HepG2 (cell line): ENCODE measurements around the gene CEP20. TPM values are rescaled to one million over a fixed set of nuclear protein-coding genes. Genes with fewer than 3 reads are reported as not detected.

ENCODE experiments used
- ATAC-seq: fragments of 200-7000 bp; cut with Tn5 transposase; 3 replicates; pipeline ENCODE4 v1.9.1; 2020; ENCODE audit warnings: mild to moderate bottlenecking, moderate library complexity
- BruUV-seq: library from RNA; stranded (reverse); fragments of 400-500 nt; replicated peaks from 2 replicates; lab custom pipeline; 2021; lab: Mats Ljungman, UMichigan
- CTCF ChIA-PET: fragments of 300-600 bp; formaldehyde crosslinking; extraction: SDS; loops from one replicate; lab custom pipeline; 2021; ENCODE audit warnings: low total read pairs, inconsistent platforms, low intra/inter-chr PET ratio; lab: Yijun Ruan, JAX
- POLR2A ChIA-PET: fragments of 350-600 bp; sonication (Branson Sonifier 250); formaldehyde crosslinking; loops from one replicate; lab custom pipeline; 2020; ENCODE audit warnings: antibody characterized with exemption, inconsistent platforms; lab: Yijun Ruan, JAX
- DNase-seq: peaks from one replicate; pipeline ENCODE4 v3.0.0-alpha.2; 2015; ENCODE audit warnings: low spot score
- FAIRE-seq: peaks from 3 replicates; lab custom pipeline; 2011; peaks lifted over from hg19 to GRCh38; lab: Jason Lieb, UNC
- H2AFZ ChIP-seq: one replicate; pipeline ENCODE4 v1.6.1; 2011; ENCODE audit warnings: low read length, inconsistent platforms
- H3K27ac ChIP-seq: fragments of 300-600 bp; 3 replicates; pipeline ENCODE4 v1.8.0; 2011; ENCODE audit warnings: mixed run types, mild to moderate bottlenecking, mixed read lengths, low read length, inconsistent platforms; ENCODE audit not compliant: insufficient read depth; ENCODE audit errors: extremely low read length
- H3K27me3 ChIP-seq, 2 experiments: fragments of 200-600 bp in 1 of 2; 2 replicates in 1 of 2; 3 replicates in 1 of 2; pipeline versions ENCODE4 v1.6.0 to v1.8.0; 2011; ENCODE audit warnings: low read length in 2 of 2, mild to moderate bottlenecking in 2 of 2, moderate library complexity in 2 of 2, inconsistent platforms in 1 of 2; ENCODE audit not compliant: insufficient read depth in 2 of 2, control insufficient read depth in 1 of 2
- H3K36me3 ChIP-seq, 2 experiments: fragments of 200-600 bp in 1 of 2; replicated peaks in 1 of 2; 2 replicates in 1 of 2; 3 replicates in 1 of 2; pipeline versions ENCODE4 v1.5.1 to v1.8.0; 2011; ENCODE audit warnings: low read length in 2 of 2, inconsistent platforms in 1 of 2; ENCODE audit not compliant: insufficient read depth in 2 of 2, control insufficient read depth in 1 of 2
- H3K4me1 ChIP-seq: 2 replicates; pipeline ENCODE4 v1.5.1; 2012; ENCODE audit warnings: low read length, inconsistent platforms; ENCODE audit not compliant: insufficient read depth
- H3K4me2 ChIP-seq: 2 replicates; pipeline ENCODE4 v1.6.0; 2011; ENCODE audit warnings: low read depth, low read length, inconsistent platforms
- H3K4me3 ChIP-seq, 3 experiments: fragments of 200-600 bp in 1 of 3; sonication (generic), shearing (Covaris generic) in 1 of 3; replicated peaks in 1 of 3; 2 replicates each; pipeline ENCODE4 v1.5.1; 2011 to 2016; ENCODE audit warnings: low read length in 3 of 3, inconsistent platforms in 2 of 3, low read depth in 2 of 3, mild to moderate bottlenecking in 2 of 3, control low read depth in 1 of 3, mixed read lengths in 1 of 3; ENCODE audit not compliant: insufficient read depth in 1 of 3
- H3K79me2 ChIP-seq: one replicate; pipeline ENCODE4 v1.6.1; 2011; ENCODE audit warnings: low read length, inconsistent platforms; ENCODE audit not compliant: insufficient read depth
- H3K9ac ChIP-seq: 2 replicates; pipeline ENCODE4 v1.6.0; 2011; ENCODE audit warnings: mild to moderate bottlenecking, low read depth, low read length, inconsistent platforms; ENCODE audit not compliant: insufficient read depth
- H3K9me3 ChIP-seq: 2 replicates; pipeline ENCODE4 v1.5.1; 2012; ENCODE audit warnings: mild to moderate bottlenecking, low read length
- H4K20me1 ChIP-seq: 2 replicates; pipeline ENCODE4 v1.6.0; 2011; ENCODE audit warnings: inconsistent platforms, mild to moderate bottlenecking, low read length, moderate library complexity; ENCODE audit not compliant: insufficient read depth
- BRCA1 ChIP-seq: sonication (generic); formaldehyde crosslinking; IDR thresholded peaks from 2 replicates; pipeline ENCODE4 v1.4.0; 2020; ENCODE audit warnings: missing genetic modification reagents
- CEBPG ChIP-seq: IDR thresholded peaks from 2 replicates; pipeline ENCODE4 v1.6.1; 2016
- CHD4 ChIP-seq: fragments of 200-600 bp; sonication (generic); IDR thresholded peaks from 2 replicates; pipeline ENCODE4 v1.7.0; 2017; ENCODE audit warnings: mild to moderate bottlenecking, low read length, borderline replicate concordance
- EP300 ChIP-seq, 3 experiments: sonication (generic) in 1 of 3; formaldehyde crosslinking in 1 of 3; IDR thresholded peaks; 2 replicates each; pipeline versions ENCODE4 v1.5.1 to v1.6.1; 2011 to 2020; ENCODE audit warnings: low read depth in 2 of 3, low read length in 2 of 3, borderline replicate concordance in 1 of 3, improper control_type of control experiment in 1 of 3, mild to moderate bottlenecking in 1 of 3, missing genetic modification reagents in 1 of 3, moderate library complexity in 1 of 3
- ERF ChIP-seq: IDR thresholded peaks from 2 replicates; pipeline ENCODE4 v1.6.1; 2018; ENCODE audit warnings: missing biosample characterization, missing genetic modification reagents
- MIXL1 ChIP-seq: IDR thresholded peaks from 2 replicates; pipeline ENCODE4 v1.6.1; 2016
- RARA ChIP-seq: IDR thresholded peaks from 2 replicates; pipeline ENCODE4 v1.6.1; 2016; ENCODE audit warnings: missing genetic modification reagents, missing compliant biosample characterization
- TARDBP ChIP-seq: sonication (generic); formaldehyde crosslinking; IDR thresholded peaks from 2 replicates; pipeline ENCODE4 v1.8.0; 2022; ENCODE audit warnings: mild to moderate bottlenecking, missing genetic modification reagents
- TBX3 ChIP-seq: fragments of 450-650 bp; IDR thresholded peaks from 2 replicates; pipeline ENCODE4 v1.6.1; 2017; ENCODE audit warnings: antibody characterized with exemption, mild to moderate bottlenecking, inconsistent platforms, borderline replicate concordance
- ZNF333 ChIP-seq: sonication (generic); formaldehyde crosslinking; IDR thresholded peaks from 2 replicates; pipeline ENCODE4 v1.4.0; 2020; ENCODE audit warnings: mild to moderate bottlenecking, missing genetic modification reagents, borderline replicate concordance
- ZNF335 ChIP-seq: sonication (generic); formaldehyde crosslinking; IDR thresholded peaks from 2 replicates; pipeline ENCODE4 v1.4.0; 2020; ENCODE audit warnings: missing genetic modification reagents
- ZNF510 ChIP-seq: sonication (generic); formaldehyde crosslinking; IDR thresholded peaks from 2 replicates; pipeline ENCODE4 v1.4.0; 2020; ENCODE audit warnings: low read depth, mild to moderate bottlenecking, missing genetic modification reagents
- ZNF605 ChIP-seq: sonication (generic); formaldehyde crosslinking; IDR thresholded peaks from 2 replicates; pipeline ENCODE4 v1.8.0; 2022; ENCODE audit warnings: mild to moderate bottlenecking, missing genetic modification reagents
- ZNF615 ChIP-seq: sonication (generic); formaldehyde crosslinking; IDR thresholded peaks from 2 replicates; pipeline ENCODE4 v1.5.0; 2020; ENCODE audit warnings: mild to moderate bottlenecking, missing genetic modification reagents, borderline replicate concordance
- WGBS: methylation state at CpG from one replicate; pipeline ENCODE4 v1.1.6; 2017; ENCODE audit warnings: low lambda C conversion rate; 5-methylcytosine and 5-hydroxymethylcytosine counted together
- in situ Hi-C: cut with HindIII; loops from 2 replicates; pipeline ENCODE4 v1.10.0; 2017; ENCODE audit warnings: low pct_unique_long_range_greater_than_20kb; ENCODE audit not compliant: extremely low pct_ligation_motif_present
- intact Hi-C: fragments of 100-400 bp; cut with micrococcal nuclease; formaldehyde crosslinking; loops from one replicate; pipeline ENCODE4 v1.10.0; 2022; ENCODE audit not compliant: unreplicated experiment
- polyA plus RNA-seq, 8 experiments: library from polyadenylated mRNA; depleted of rRNA in 3 of 8; stranded (reverse) in 7 of 8; unstranded in 1 of 8; fragments of >200 nt; fragmentation: Illumina TruSeq in 4 of 8; extraction: Trizol in 4 of 8; gene quantifications; 2 replicates each; pipeline versions ENCODE4 v1.2.1 to v1.2.3, GENCODE V29; 2011 to 2016; ENCODE audit warnings: low read depth in 4 of 8, missing spikeins in 1 of 8, mixed read lengths in 1 of 8; ENCODE audit not compliant: insufficient read depth in 1 of 8
- total RNA-seq, 5 experiments: library from RNA; depleted of rRNA; stranded (reverse); fragments of >200 nt; fragmentation: Illumina TruSeq; extraction: Trizol; gene quantifications; 2 replicates each; pipeline ENCODE4 v1.2.3, GENCODE V29; 2016; ENCODE audit warnings: low read depth in 1 of 5
- TF ChIP-seq, protein P1 (sequence below): sonication (generic); formaldehyde crosslinking; IDR thresholded peaks from 2 replicates; pipeline ENCODE4 v1.4.0; 2020; ENCODE audit warnings: missing genetic modification reagents, borderline replicate concordance
- TF ChIP-seq, protein P2 (sequence below): IDR thresholded peaks from 2 replicates; pipeline ENCODE4 v1.6.1; 2016; ENCODE audit warnings: low read depth
- TF ChIP-seq, protein P3 (sequence below): sonication (generic); formaldehyde crosslinking; IDR thresholded peaks from 2 replicates; pipeline ENCODE4 v1.4.0; 2020; ENCODE audit warnings: missing genetic modification reagents

CEP20 gene
- total and polyA plus RNA-seq, 2 of the 13 experiments (the other 11 are each of a cell fraction or from before 2014, with no cell fraction given): 53.0 to 54.1 TPM

DNA sequence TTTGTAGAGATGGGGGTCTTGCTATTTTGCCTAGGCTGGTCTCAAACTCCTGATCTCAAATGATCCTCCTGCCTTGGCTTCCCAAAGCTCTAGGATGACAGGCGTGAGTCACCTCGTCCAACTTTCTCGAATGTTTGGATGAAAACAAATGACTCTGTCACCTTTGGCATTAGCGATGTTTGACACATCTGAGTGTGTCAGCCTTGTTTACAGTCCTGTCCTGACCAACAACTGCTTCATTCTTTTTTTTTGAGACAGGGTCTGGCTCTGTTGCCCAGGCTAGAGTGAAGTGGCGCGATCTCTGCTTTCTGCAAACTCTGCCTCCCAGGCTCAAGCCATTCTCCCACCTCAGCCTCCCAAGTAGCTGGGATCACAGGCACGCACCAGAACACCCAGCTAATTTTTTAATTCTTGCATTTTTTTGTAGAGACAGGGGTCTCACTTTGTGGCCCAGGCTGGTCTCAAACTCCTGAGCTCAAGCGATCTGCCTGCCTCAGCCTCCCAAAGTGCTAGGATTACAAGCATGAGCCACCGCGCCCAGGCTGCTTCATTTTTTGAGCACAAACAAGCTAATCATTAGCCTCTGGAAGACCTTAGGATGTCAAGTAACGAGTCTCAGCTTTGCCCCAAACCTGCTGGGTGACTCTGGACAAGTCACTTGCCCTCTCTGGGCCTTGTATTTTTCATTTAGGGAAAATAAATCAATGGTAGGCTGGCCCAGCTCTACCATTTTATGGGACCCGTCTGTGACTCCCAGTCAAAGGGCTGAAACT lies 39.0 kb downstream of the CEP20 start:
- H3K4me2 ChIP-seq: no peak overlapping the region
- DNase-seq (peak; percentile 30), FAIRE-seq (no peak), ATAC-seq (peak; percentile 39; the same call in 2 of the 3 replicates)
- no peaks in the 10 kb centered on the region for H3K36me3 ChIP-seq
- no peaks in the 10 kb centered on the region for H4K20me1 ChIP-seq
- no peaks in the 10 kb centered on the region for H3K79me2 ChIP-seq
- ChIA-PET CTCF (no interaction called here), POLR2A (no interaction called here)
- BruUV-seq: no TSS peak
- H3K27me3 ChIP-seq: peaks cover 9 to 47% of the 10 kb centered on the region in 2 experiments; a peak in 4 of 5 replicates
- H3K9ac ChIP-seq: no peak overlapping the region
- H3K4me1 ChIP-seq: peaks cover 15% of the 10 kb centered on the region
- H2AFZ ChIP-seq: no peak overlapping the region
- WGBS: 41% methylated on average over 12 of the region's 12 CpGs
- no peaks in the 10 kb centered on the region for H3K9me3 ChIP-seq
- intact Hi-C loops: no loop called here
- in situ Hi-C loops: no loop called here
- H3K27ac ChIP-seq: no peak overlapping the region
- no peak overlapping the region for H3K4me3 ChIP-seq
- 0 out of 2 replicates have a peak, but pooled peaks have one; percentile 24 for TF ChIP-seq ZNF605
- TF ChIP-seq CHD4: no peak
- TF ChIP-seq CEBPG (CRISPR knock-in tag): no peak
- no peak for TF ChIP-seq EP300 (IDR thresholded peaks at IDR 0.05; ENCODE audit: low read depth in 2 of 2, low read length in 2 of 2)
- TF ChIP-seq EP300 (CRISPR knock-in tag; IDR thresholded peaks at IDR 0.05; ENCODE audit: borderline replicate concordance): 0 out of 2 replicates have a peak, but pooled peaks have one; percentile 9
- TF ChIP-seq, protein P1, sequence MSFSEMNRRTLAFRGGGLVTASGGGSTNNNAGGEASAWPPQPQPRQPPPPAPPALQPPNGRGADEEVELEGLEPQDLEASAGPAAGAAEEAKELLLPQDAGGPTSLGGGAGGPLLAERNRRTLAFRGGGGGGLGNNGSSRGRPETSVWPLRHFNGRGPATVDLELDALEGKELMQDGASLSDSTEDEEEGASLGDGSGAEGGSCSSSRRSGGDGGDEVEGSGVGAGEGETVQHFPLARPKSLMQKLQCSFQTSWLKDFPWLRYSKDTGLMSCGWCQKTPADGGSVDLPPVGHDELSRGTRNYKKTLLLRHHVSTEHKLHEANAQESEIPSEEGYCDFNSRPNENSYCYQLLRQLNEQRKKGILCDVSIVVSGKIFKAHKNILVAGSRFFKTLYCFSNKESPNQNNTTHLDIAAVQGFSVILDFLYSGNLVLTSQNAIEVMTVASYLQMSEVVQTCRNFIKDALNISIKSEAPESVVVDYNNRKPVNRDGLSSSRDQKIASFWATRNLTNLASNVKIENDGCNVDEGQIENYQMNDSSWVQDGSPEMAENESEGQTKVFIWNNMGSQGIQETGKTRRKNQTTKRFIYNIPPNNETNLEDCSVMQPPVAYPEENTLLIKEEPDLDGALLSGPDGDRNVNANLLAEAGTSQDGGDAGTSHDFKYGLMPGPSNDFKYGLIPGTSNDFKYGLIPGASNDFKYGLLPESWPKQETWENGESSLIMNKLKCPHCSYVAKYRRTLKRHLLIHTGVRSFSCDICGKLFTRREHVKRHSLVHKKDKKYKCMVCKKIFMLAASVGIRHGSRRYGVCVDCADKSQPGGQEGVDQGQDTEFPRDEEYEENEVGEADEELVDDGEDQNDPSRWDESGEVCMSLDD (CRISPR knock-in tag): no peak
- no peak for TF ChIP-seq ZNF510 (CRISPR knock-in tag)
- TF ChIP-seq TBX3: peak; percentile 42; the same call in 1 of the 2 replicates
- TF ChIP-seq, protein P2, sequence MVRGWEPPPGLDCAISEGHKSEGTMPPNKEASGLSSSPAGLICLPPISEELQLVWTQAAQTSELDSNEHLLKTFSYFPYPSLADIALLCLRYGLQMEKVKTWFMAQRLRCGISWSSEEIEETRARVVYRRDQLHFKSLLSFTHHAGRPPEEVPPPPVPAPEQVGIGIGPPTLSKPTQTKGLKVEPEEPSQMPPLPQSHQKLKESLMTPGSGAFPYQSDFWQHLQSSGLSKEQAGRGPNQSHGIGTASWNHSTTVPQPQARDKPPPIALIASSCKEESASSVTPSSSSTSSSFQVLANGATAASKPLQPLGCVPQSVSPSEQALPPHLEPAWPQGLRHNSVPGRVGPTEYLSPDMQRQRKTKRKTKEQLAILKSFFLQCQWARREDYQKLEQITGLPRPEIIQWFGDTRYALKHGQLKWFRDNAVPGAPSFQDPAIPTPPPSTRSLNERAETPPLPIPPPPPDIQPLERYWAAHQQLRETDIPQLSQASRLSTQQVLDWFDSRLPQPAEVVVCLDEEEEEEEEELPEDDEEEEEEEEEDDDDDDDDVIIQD (CRISPR knock-in tag): peak; percentile 15; the same call in 1 of the 2 replicates
- no peak for TF ChIP-seq ZNF335 (CRISPR knock-in tag)
- 0 out of 2 replicates have a peak, but pooled peaks have one; percentile 23 for TF ChIP-seq RARA (CRISPR knock-in tag)
- TF ChIP-seq ZNF333 (CRISPR knock-in tag): no peak
- no peak for TF ChIP-seq ZNF615 (CRISPR knock-in tag)
- no peak for TF ChIP-seq TARDBP
- TF ChIP-seq BRCA1 (CRISPR knock-in tag): no peak
- no peak for TF ChIP-seq ERF (CRISPR knock-in tag)
- TF ChIP-seq, protein P3, sequence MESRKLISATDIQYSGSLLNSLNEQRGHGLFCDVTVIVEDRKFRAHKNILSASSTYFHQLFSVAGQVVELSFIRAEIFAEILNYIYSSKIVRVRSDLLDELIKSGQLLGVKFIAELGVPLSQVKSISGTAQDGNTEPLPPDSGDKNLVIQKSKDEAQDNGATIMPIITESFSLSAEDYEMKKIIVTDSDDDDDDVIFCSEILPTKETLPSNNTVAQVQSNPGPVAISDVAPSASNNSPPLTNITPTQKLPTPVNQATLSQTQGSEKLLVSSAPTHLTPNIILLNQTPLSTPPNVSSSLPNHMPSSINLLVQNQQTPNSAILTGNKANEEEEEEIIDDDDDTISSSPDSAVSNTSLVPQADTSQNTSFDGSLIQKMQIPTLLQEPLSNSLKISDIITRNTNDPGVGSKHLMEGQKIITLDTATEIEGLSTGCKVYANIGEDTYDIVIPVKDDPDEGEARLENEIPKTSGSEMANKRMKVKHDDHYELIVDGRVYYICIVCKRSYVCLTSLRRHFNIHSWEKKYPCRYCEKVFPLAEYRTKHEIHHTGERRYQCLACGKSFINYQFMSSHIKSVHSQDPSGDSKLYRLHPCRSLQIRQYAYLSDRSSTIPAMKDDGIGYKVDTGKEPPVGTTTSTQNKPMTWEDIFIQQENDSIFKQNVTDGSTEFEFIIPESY (CRISPR knock-in tag): peak; percentile 37
- TF ChIP-seq MIXL1: no peak
